Central memory CD8-positive, alpha-beta T cell (primary cell): ENCODE data around the gene CUBN.

ENCODE experiments used
- ATAC-seq: fragments of 150-1000 bp; cut with Tn5 transposase; replicated peaks from 2 replicates; pipeline ENCODE4 v1.10.0; 2022; ENCODE audit warnings: mild to moderate bottlenecking, moderate FRiP score, moderate number of reproducible peaks; ENCODE audit not compliant: poor library complexity, severe bottlenecking; ENCODE audit errors: extremely low read depth
- DNase-seq, 2 donors: peaks; one replicate each; pipeline ENCODE4 v3.0.0; 2021; ENCODE audit warnings: low spot score in 2 of 2
- H3K27ac Mint-ChIP-seq: one replicate; pipeline ENCODE4 v1.8.0; 2022; ENCODE audit warnings: low read depth, mild to moderate bottlenecking, moderate library complexity, mixed read lengths
- H3K27me3 Mint-ChIP-seq: one replicate; pipeline ENCODE4 v1.8.0; 2022; ENCODE audit warnings: mixed read lengths
- H3K36me3 Mint-ChIP-seq: one replicate; pipeline ENCODE4 v1.8.0; 2022; ENCODE audit warnings: mild to moderate bottlenecking, moderate library complexity, mixed read lengths; ENCODE audit not compliant: insufficient read depth
- H3K4me1 Mint-ChIP-seq: one replicate; pipeline ENCODE4 v1.8.0; 2022; ENCODE audit warnings: mixed read lengths
- H3K4me3 Mint-ChIP-seq: one replicate; pipeline ENCODE4 v1.8.0; 2022; ENCODE audit warnings: mild to moderate bottlenecking, moderate library complexity, mixed read lengths
- H3K9me3 Mint-ChIP-seq: one replicate; pipeline ENCODE4 v1.8.0; 2022; ENCODE audit warnings: mixed read lengths

CUBN gene

DNA sequence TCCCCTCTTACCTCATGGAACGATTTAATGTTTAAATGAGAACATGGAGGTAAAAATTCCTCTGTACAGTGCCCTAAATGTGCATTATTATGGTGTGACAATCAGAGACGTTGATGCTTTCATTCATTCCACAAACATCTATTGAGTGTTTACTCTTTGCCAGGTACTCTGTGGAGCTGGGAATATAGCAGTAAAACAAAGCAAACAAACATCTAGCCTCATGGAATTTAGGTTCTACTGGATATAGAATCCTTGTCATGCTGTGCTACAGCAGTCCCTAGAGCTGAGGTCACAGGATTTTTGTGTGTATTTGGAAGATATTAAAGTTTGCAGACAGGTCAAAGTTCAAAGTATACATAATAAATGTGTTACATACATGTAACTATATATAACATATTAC is 140.7 kb downstream of the CUBN start:
- no peak for ATAC-seq
- H3K36me3 Mint-ChIP-seq, result no peaks in the 10 kb centered on the region
- H3K27me3 Mint-ChIP-seq, result no peaks in the 10 kb centered on the region
- H3K4me1 Mint-ChIP-seq, result no peaks in the 10 kb centered on the region
- H3K9me3 Mint-ChIP-seq, result no peaks in the 10 kb centered on the region
- H3K4me3 Mint-ChIP-seq, result no peak overlapping the region
- no peak for DNase-seq
- no peak overlapping the region for H3K27ac Mint-ChIP-seq

DNA sequence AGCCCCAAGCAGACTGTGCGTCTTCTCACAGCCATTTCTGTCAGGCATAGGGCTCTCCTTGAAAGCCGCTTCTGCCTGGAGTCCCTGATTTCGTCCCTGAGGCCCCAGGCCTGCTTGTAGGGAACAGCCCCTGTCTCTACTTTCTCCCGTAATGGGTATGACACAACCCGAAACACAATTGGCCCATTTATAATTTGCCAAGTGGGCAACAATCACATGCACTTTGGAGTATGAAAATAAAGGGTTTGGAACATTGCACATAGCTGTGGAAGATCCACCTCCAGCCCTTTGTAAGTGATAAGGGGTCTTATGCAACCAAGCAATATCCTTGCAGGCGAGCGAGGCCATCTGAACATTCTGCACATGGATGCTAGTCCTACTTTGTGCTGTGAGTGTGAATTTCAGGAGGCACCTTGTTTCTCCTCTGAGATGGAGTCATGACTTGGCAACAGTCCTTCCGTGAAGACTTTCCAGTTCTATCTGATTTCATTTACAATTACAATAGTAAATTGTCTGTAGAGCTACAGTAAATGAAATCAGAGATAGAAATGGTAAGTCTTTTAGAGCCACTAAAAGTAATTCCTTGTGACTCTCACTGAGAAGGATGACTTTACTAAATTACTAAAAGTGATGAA is 141.5 kb downstream of the CUBN start:
- ATAC-seq, result no peak
- Mint-ChIP-seq H3K4me1 (no peaks in the 10 kb centered on the region), H3K9me3 (no peaks in the 10 kb centered on the region), H3K27ac (no peak overlapping the region), H3K4me3 (no peak overlapping the region), H3K27me3 (no peaks in the 10 kb centered on the region), H3K36me3 (no peaks in the 10 kb centered on the region)
- no peak for DNase-seq

DNA sequence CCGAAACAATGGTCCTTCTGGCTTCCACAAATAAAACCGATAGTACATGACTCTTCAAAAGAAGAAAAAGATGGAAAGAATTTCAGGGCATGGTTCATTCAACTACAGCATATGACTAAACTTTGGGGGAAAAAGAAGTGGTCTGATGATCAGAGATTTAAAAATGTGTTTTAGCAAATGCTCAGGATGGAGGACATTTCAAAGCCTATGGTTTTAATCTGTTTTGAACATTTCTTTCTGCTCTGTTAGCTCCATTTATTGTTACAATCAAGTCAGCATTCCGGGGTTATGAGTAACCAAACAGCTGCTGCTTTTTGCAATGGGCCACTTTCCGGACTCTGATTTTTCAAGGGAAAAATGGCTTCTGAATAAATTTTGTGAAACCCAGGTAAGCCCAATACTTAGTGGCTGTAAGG is 142.4 kb downstream of the CUBN start:
- Mint-ChIP-seq H3K36me3 (no peaks in the 10 kb centered on the region), H3K9me3 (no peaks in the 10 kb centered on the region), H3K27me3 (no peaks in the 10 kb centered on the region), H3K27ac (no peak overlapping the region), H3K4me3 (no peak overlapping the region), H3K4me1 (no peaks in the 10 kb centered on the region)
- DNase-seq (no peak), ATAC-seq (no peak)

- H3K27ac Mint-ChIP-seq, result no peak overlapping the region
- no peak for DNase-seq
- no peaks in the 10 kb centered on the region for H3K9me3 Mint-ChIP-seq
- H3K36me3 Mint-ChIP-seq, result no peaks in the 10 kb centered on the region
- no peaks in the 10 kb centered on the region for H3K4me1 Mint-ChIP-seq
- no peaks in the 10 kb centered on the region for H3K27me3 Mint-ChIP-seq
- no peak overlapping the region for H3K4me3 Mint-ChIP-seq
- ATAC-seq, result no peak
These were observed 143.0 kb downstream of the CUBN start for GRCh38 chr10:16986406-16987205.

- no peak for DNase-seq
- Mint-ChIP-seq H3K9me3 (no peaks in the 10 kb centered on the region), H3K27ac (no peak overlapping the region), H3K36me3 (no peaks in the 10 kb centered on the region), H3K4me3 (no peak overlapping the region), H3K4me1 (no peaks in the 10 kb centered on the region), H3K27me3 (no peaks in the 10 kb centered on the region)
- ATAC-seq, result no peak
These were observed 143.6 kb downstream of the CUBN start for GRCh38 chr10:16986082-16986405.

GRCh38 chr10:16984242-16984641 is 145.4 kb downstream of the CUBN start:
- Mint-ChIP-seq H3K27me3 (no peaks in the 10 kb centered on the region), H3K4me1 (no peaks in the 10 kb centered on the region), H3K4me3 (no peak overlapping the region), H3K27ac (no peak overlapping the region), H3K36me3 (no peaks in the 10 kb centered on the region), H3K9me3 (no peaks in the 10 kb centered on the region)
- ATAC-seq (no peak), DNase-seq (no peak)

DNA sequence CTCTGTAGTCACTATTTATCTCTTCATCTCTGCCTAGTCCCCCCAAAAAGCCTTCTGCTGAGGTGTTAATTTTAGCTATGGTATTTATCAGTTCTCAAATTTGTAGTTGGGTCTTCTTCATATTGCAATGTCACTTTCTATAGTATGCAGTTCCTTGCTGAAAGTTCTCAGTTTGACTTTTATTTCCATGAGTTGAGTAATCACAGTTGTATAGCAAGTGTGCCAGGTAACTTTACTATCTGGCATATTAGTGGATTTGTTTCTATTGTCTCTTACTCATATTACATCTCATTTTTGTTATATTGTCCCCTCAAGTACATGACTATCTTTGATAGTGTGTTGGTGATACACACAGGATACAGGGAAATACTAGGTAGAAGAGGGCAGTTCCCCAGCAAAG is 152.8 kb downstream of the CUBN start:
- H3K27ac Mint-ChIP-seq, result peak overlapping the region; percentile 19
- no peaks in the 10 kb centered on the region for H3K9me3 Mint-ChIP-seq
- DNase-seq (no peak), ATAC-seq (no peak)
- H3K4me1 Mint-ChIP-seq, result no peaks in the 10 kb centered on the region
- no peaks in the 10 kb centered on the region for H3K27me3 Mint-ChIP-seq
- H3K36me3 Mint-ChIP-seq, result no peaks in the 10 kb centered on the region
- H3K4me3 Mint-ChIP-seq, result no peak overlapping the region

DNA sequence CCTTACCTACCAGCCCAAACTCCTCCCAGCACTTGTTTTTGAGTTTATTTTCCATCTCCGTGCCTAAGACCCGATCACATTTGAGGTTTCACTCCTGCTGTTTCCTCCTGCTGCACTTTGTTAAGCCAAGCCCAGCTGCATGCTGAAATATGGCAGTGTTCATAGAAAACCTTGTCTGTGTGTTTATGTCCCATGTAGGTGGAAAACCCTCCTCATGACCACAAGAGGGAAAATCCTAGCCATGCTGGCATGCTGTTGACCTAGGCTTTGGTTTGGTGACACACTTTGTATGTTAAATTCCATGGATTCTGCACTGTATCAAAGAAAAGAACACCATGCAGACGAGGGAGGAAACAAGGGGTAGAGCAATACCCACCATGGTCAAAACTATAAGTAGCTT is 154.4 kb downstream of the CUBN start:
- no peaks in the 10 kb centered on the region for H3K9me3 Mint-ChIP-seq
- no peak for DNase-seq
- H3K4me3 Mint-ChIP-seq, result no peak overlapping the region
- H3K27ac Mint-ChIP-seq, result no peak overlapping the region
- no peaks in the 10 kb centered on the region for H3K27me3 Mint-ChIP-seq
- H3K4me1 Mint-ChIP-seq, result no peaks in the 10 kb centered on the region
- no peaks in the 10 kb centered on the region for H3K36me3 Mint-ChIP-seq
- no peak for ATAC-seq

DNA sequence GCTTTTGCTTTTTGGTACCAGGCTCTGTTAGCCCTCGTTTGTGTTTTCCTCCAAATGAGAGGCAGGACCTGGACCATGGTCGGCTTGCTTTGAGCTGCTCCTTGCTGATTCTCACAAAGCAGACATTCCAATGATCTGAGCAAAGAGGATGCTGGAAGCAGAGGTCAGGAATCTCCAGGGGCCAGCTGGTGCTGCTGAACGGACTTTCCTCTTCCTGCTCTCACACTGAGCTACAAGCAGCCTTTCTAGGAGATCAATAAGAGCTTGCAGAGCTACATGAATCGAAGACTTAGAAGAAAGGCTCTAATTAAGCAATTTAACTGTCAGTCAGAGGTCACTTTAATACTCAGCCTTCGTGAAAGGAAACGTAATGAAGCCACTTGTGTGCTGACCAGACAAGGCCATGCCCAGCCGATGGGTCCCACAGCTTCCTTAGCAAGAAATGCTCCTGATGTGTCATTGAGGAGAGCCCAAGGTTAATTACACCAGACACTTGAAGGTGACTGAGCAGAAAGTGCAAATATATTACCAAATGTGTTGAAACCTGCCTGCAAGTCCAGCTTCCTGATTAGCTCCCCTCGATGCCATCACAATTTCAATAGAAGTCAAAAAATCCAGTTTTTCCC is 161.1 kb downstream of the CUBN start:
- Mint-ChIP-seq H3K36me3 (no peaks in the 10 kb centered on the region), H3K27ac (peak overlapping the region; percentile 52), H3K9me3 (no peaks in the 10 kb centered on the region), H3K27me3 (no peaks in the 10 kb centered on the region), H3K4me3 (no peak overlapping the region), H3K4me1 (peaks cover 9% of the 10 kb centered on the region)
- no peak for DNase-seq
- ATAC-seq, result no peak

GRCh38 chr10:16967866-16968415 is 161.7 kb downstream of the CUBN start:
- Mint-ChIP-seq H3K4me1 (peaks cover 9% of the 10 kb centered on the region), H3K36me3 (no peaks in the 10 kb centered on the region), H3K4me3 (no peak overlapping the region), H3K9me3 (no peaks in the 10 kb centered on the region), H3K27ac (peak overlapping the region; percentile 52), H3K27me3 (no peaks in the 10 kb centered on the region)
- DNase-seq (no peak), ATAC-seq (no peak)

- Mint-ChIP-seq H3K36me3 (no peaks in the 10 kb centered on the region), H3K9me3 (no peaks in the 10 kb centered on the region), H3K27me3 (no peaks in the 10 kb centered on the region), H3K27ac (peak overlapping the region; percentile 52), H3K4me3 (no peak overlapping the region), H3K4me1 (peaks cover 9% of the 10 kb centered on the region)
- DNase-seq, result no peak
- ATAC-seq, result no peak
These were observed 162.4 kb downstream of the CUBN start for GRCh38 chr10:16966991-16967865.

DNA sequence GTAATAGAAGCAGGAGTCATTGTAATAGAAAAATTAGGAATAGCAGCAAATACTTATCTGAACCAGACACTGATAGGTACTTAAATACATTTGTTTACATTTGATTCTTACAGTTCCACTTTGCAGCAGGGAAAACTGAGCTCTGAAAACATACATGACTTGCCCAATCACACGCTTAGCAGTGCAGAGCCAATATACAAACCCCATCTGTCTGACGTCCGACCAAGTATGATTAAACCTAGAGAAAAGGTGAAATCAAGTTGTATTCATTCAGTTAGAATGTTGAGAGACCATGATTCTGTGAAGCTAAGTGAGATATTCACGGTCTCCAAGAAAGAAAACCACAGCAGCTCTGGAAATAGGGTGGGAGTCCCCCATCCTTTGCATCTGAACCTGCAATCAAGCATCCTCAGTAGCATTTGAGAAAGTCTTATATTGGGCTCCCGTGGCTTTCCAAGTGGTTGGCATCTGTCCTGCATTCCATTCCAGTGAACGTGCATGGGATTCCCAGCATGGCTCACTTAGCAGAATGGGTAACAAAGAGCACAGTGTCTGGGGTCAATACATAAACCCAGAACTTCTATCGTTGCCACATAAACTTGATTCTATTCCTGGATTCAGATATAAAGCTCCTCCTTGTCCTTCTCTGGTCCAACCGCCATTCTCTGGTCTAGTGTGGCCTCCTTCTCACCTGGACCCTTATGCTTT is 163.7 kb downstream of the CUBN start:
- Mint-ChIP-seq H3K36me3 (no peaks in the 10 kb centered on the region), H3K27ac (no peak overlapping the region), H3K9me3 (no peaks in the 10 kb centered on the region), H3K4me1 (peaks cover 9% of the 10 kb centered on the region), H3K27me3 (no peaks in the 10 kb centered on the region), H3K4me3 (no peak overlapping the region)
- no peak for ATAC-seq
- no peak for DNase-seq
